ENCODE measurements around the gene GBF1.

DNA sequence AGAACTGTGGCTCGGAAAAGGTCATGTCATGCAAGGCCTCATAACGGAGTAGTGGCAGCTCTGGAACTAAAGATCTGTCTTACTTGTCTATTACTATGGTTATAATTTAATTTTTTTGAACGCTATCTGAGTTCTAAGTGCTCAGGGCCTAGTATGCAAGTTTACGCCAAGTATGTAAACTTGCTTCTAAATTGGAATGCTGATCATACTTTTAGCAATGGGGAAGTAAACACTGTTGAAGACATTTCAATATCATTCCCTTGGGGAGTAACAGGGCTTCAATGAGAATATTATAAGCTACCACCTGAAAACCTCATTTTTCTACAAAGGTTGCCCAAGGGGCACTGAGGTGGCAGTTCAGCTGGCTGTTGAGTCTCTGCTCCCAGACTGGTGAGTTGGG lies 80.7 kb downstream of the GBF1 start:
- TF ChIP-seq POLR2AphosphoS5 (IDR thresholded peaks at IDR 0.05) (no peak), CTCF (IDR thresholded peaks at IDR 0.05) (no peak), POLR2A (IDR thresholded peaks at IDR 0.05) (no peak)
